ENCODE data around the gene HNRNPUL1.

DNA sequence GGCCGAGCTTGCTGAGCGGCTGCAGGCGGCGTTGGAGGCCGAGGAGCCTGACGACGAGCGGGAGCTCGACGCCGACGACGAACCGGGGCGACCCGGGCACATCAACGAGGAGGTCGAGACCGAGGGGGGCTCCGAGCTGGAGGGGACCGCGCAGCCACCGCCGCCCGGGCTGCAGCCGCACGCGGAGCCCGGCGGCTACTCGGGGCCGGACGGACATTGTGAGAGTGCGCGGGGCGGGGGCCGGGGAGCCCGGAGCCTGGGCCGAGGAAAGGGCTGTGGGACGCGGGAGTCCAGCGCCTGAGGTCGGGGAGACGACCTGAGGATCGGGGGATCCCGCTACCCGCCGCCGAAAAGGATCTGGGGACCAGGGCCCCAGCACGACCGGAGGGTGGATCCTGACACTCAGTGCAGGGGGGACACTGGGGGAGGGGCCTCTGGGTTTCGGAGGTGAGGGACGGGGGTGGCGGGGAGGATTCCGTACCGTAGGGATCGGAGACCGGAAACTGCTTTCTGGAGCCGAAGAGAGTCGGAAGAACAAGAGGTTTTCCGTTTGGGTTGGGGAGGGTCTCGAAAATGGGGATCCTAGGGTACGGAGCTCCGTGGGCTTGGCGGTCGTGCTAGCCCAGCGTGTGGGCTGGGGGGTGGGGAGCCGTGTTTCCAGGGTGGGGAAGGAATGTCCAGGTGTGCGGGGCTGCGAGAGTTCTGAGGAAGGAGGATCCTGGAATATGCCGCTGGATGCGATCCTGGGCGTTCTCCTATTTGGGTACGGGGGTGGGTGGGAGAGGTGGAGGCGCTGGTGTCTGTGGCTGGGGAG is 616 bp downstream of the HNRNPUL1 start:
- peak; percentile 81 for TF ChIP-seq POLR2A (IDR thresholded peaks at IDR 0.05; ENCODE audit: low read depth, low read length)
- TF ChIP-seq SPI1 (IDR thresholded peaks at IDR 0.05; ENCODE audit: low read depth, low read length) = no peak

All from GM12891 (cell line).